Measurements from ENCODE around the gene KLRD1. TPM values are rescaled to one million over a fixed set of nuclear protein-coding genes. Genes with fewer than 3 reads are reported as not detected.
"Not testable (repeated sequence)": the region's sequence is repeated elsewhere in the genome, so short reads cannot be mapped to it uniquely, and the experiment has no call there.

Gene KLRD1
- 1 to 10 TPM in 3 of 12 donors, under 1 TPM in 7, not detected in 2; 0.16 to 1.6 (median 0.72) TPM for polyA plus RNA-seq (ENCODE audit: insufficient read length in 12 of 12)
- long read RNA-seq, donor 1, partial matches to known transcripts, result 0 of 1 reads
- long read RNA-seq, donor 1, other reads (novel, unspliced or antisense), result 0 of 1 reads
- long read RNA-seq, donor 2, result 0 reads
- long read RNA-seq, donor 3, result 0 reads
- long read RNA-seq, donor 4, result 0 reads
- long read RNA-seq, donor 5, result 0 reads
- long read RNA-seq, donor 6, result 0 reads
- long read RNA-seq, donor 7, result 0 reads
- long read RNA-seq, donor 8, result 0 reads
- long read RNA-seq, donor 9, result 0 reads
- long read RNA-seq, donor 10, result 0 reads
- long read RNA-seq, donor 11, result 0 reads

GRCh38 chr12:10307630-10308029 lies at the start of gene KLRD1:
TSS of gene KLRD1 (plus strand) at chr12:10307870. CDS start at chr12:10308078, 208 bp downstream.
- DNase-seq, result no peak

DNA sequence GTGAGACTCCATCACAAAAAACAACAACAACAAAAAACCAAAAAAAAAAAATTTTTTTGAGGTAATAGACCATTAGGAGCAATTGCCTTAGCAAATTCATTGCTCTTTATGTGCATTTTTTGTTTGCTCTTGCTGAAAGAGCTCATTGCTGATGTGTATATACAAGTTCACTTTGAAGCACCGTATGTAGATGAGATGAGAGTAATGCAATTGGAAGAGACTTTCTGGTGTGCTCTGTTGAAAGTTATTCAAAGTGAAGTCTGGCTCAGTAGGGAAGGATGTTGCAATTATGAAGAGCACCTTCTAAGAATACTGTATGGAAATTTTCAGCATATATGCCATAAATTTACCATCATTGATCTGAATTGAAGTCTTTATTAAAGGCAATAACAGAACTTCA lies 46.7 kb upstream of the KLRD1 start:
- DNase-seq, result no peak

DNA sequence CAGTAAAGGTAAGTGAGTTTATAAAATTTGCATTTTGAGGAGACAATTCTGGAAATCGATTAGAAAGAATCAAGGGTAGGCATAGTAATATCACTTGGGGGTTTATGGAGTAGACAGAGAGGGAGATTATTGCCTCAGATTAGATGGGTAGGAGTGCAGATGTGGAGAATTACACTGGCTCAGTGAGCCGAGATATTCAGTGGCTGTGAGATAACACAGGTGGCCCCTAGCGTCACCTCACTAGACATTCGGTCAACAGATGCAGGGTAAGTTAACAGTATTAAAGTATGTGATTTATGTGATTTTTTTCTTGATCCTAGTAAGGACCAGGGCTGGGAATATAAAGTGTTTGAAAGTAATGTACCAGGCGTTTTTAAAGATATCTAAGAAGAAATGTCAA lies 39.6 kb upstream of the KLRD1 start:
- DNase-seq, result no peak

DNA sequence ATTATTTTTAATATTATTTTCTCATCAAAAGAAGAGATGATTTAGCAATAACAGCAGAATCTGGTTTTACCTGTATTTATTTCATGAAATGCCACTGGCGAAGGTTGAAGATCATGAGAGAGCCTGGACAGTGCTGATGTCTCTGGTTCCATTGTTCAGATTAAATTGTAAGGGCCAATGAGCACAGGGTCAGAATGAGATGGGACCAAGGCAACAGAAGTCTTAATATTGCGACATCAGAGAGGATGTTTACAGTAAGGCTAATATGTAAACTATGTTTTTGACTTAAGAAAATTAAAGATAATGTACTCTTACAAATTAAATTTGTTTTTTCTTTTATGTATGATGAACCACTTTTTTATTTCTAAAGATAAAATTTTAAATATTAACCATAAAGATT lies 35.2 kb upstream of the KLRD1 start:
- DNase-seq, result no peak

GRCh38 chr12:10276774-10277173 lies 30.9 kb upstream of the KLRD1 start:
- DNase-seq, result no peak

DNA sequence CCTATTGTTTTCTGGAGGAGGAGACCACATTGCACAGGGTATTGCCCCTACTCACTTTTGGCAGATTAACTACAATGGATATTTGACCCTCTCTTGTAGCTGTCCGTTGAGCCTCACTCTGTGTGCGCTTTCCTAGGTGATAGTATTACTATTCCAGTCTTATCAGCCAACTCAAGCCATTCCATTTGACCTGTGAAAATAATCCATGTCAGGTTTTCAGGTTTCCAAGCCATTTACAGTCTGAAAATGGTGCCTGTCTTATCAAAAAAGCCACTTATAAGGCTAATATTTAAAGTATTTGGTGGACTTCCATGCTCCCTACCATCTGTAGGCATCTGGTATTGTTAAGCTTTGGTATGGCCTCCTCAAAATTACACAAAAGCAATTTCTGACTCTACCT lies 29.6 kb upstream of the KLRD1 start:
- no peak for DNase-seq

GRCh38 chr12:10279937-10280336 lies 27.7 kb upstream of the KLRD1 start:
- no peak for DNase-seq

DNA sequence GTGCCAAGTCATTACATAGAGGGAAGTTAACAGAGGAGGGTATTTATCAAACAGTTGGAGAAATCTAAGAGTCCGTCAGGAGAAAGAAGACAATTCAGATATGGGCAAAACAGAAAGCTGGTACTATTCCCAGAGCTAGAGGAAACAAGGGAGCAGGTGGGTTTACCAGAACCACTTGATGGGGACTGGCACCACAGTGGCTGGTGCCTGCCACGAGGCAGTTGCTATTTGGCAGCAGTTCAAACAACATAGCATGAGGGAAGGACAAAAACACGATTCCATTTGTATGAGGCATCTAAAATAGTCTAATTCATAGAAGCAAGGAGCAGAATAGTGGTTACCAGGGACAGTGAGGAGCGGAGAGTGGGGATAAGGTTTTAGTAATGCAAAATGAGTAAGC lies 24.6 kb upstream of the KLRD1 start:
- DNase-seq, result no peak

GRCh38 chr12:10285919-10286318 lies 21.8 kb upstream of the KLRD1 start:
- DNase-seq, result no peak

DNA sequence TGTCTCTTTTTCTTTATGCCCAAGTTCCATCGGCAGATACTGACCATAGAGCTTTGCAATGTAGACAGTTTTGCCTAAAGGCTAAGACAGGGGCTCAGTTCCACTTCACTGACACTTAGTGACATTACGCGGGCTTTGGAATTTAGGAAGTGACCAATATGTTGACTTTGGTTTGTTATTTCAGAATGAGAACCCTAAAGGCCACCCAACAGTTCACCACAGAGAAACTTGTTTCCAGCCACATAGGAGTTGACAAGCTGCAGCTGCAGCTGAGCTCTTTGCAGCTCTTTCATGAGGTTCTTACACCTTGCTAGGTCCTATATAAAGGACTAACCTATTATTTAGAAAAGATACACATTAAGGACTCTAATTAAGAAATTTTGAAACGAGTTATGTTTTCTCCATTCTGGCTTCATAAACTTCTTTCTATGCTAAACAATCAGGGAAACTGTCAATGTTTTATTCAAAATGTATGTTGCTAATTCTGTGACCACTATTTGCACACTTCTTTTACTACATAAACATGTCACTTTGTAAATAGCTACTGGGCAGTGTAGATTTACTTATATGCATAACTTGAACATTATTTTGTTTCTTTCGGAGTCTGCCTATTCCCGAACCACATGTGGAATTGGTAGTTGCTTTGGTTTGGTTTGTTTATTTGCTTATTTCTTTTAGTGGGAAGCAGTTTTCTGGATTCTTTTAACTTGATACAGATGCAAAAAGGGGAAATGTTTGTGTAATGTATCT lies 18.5 kb upstream of the KLRD1 start:
- no peak for DNase-seq

GRCh38 chr12:10291030-10291429 lies 16.6 kb upstream of the KLRD1 start:
- DNase-seq, result no peak

DNA sequence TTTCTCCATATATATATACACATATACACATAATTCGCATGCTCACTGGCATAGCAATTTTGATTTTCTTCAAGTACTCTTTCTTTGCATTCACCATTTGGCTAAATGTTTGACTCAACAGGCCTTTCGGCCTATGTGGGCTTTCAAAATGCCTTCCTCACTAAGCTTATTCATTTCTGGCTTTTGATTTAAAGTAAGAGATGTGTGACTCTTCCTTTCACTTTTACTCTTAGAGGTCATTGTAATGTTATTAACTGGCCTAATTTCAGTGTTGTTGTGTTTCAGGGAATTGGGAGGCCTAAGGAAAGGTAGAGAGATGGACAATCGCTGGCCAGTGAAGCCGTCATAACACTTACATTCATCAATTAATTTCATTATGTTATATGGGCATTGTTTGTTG lies 14.5 kb upstream of the KLRD1 start:
- no peak for DNase-seq

DNA sequence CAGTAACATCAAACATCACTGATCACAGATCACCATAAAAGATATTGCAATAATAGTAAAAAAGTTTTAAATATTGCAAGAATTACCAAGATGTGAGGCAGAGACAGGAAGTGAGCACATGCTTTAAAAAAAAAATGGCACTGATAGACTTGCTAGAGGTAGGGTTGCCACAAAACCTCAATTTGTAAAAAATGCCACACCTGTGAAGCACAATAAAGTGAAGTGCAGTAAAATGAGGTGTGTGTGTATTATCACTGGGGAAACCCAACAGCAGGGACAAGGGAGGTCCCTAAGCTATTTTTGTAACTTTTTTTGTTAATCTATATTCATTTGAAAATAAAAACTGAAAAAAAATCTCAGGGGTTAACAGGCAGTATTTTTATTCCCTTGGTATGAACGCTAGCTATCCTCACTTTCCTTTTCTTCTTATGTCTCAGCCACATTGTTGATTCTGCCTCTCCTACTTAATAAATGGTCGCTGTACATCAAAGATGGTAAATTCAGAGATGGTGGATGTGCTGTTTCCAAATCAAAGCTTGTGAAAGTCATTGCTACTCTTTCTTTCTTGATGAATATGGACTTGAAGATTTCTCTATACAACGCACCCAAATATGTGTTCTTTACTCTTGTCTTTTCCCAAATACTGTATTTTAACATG lies 14.0 kb upstream of the KLRD1 start:
- DNase-seq, result no peak

- no peak for DNase-seq
Measured at GRCh38 chr12:10301103-10301502, 6.6 kb upstream of the KLRD1 start.

GRCh38 chr12:10304161-10304574 lies 3.5 kb upstream of the KLRD1 start:
- DNase-seq, result no peak

DNA sequence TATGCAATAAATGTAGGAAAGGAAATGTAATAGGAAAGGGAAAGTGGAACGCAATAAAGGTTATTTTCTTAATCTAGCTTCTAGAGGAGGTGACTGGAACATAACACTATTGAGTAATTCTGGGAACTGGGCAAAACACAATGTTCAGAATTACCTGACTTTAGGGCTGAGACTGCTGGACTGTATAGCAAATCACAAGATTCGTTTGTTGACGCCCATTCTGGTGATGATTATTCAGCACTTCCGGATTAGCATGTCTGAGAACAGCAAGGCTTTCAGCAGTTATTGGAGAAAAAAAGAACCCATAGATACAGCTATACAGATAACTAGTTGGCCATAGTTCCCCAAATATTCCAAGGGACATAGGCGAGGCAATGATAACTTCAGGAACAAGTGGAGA lies 2.3 kb upstream of the KLRD1 start:
- DNase-seq, result no peak

GRCh38 chr12:10310926-10311720 lies 3.5 kb downstream of the KLRD1 start:
- no peak for DNase-seq

DNA sequence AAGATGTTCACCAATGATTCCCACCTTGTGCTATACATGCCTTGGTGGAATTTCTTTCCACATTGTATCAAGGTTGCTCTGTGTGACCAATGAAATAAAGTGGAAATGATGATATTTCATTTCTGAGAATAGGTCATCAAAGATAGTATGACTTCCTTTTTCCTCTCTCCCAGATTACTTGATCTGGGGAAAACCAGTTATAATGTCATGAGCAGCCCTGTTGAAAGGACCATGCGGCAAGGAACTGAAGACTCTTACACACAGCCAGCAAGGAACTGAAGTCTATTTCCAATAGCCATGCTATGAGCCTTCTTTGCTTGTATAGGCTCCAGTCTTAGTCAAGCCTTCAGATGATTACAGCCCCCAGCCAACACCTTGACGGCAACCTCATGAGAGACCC lies 11.7 kb downstream of the KLRD1 start:
- no peak for DNase-seq

DNA sequence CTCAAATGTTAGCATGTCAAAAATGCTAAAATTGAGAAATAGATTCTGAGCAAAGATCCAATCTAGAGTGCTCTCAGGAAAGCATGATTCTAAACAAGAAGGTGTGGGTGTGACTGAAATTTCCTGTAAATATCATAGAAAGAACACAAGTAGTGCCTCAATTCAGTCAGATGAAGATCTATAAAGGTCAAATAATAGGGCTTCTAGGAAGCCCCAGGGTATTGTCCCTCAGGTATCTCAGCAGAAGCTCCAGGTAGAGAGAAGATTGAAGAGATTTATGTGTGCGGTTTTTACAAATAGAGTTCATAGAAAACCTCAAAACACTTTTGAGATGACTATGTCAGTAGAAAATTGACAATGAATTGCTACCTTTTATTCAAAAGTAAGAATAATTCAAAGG lies 13.0 kb downstream of the KLRD1 start:
- no peak for DNase-seq

DNA sequence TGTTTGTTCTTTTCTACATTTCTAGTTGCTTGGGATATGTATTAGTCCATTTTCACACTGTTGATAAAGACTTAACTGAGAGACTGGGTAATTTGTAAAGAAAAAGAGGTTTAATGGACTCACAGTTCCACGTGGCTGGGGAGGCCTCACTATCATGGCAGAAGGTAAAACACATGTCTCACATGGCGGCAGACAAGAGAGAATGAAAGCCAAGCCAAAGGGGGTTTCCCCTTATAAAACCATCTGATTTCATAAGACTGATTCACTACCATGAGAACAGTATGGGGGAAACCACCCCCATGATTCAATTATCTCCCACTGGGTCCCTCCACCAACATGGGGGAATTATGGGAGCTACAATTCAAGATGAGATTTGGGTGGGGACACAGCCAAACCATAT lies 21.0 kb downstream of the KLRD1 start:
- DNase-seq, result not testable (repeated sequence)

GRCh38 chr12:10331642-10332239 lies 24.1 kb downstream of the KLRD1 start:
- peak; percentile 43 for DNase-seq

DNA sequence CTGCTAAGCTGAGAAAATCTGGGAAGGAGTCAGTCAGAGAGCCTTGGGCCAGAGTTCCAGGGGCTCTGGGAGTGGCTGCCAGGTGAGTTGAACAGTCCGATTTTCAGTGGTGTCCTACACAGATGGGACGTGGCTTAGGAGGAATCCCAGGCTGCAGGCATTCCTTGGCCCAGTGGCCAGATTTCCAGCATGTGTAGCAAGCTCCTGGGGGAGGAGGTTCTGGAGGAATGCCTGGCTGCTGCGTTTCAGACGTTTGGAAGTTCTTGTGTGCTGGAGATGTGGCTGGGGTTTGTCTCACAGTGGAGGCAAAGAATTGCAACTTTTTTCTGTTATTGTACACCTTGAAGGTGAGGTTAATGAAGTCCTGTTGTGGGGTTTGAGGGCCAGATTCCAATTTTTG lies 28.5 kb downstream of the KLRD1 start:
- not testable (repeated sequence) for DNase-seq

Measured in muscle of arm (tissue), 14 donors.